GM18870 (cell line): ENCODE measurements around the gene OSBPL7.

Source experiments
- ATAC-seq: cut with Tn5 transposase; IDR thresholded peaks from one replicate; pipeline ENCODE4 v1.9.1; 2021; ENCODE audit warnings: moderate library complexity; ENCODE audit not compliant: unreplicated experiment

Gene OSBPL7

DNA sequence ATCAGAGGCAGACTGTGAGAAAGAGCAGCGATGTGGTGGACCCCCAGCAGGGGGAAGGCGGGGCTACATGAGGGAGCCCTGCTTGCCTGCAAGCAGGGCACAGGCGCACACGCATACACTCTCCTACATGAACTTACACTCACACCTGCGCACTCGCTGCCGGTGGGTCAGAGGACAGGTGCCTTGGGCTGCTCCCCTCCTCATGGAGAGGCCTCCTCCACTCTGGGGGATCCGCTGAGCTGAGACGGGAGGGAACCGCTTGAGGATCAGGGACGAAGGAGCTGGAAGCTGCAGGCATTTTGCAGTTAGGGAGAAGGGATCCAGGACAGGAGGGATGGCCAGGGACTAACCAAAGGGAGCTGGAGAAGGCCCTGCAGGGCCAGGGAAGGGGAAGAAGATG is 14.2 kb downstream of the OSBPL7 start:
- no peak for ATAC-seq

DNA sequence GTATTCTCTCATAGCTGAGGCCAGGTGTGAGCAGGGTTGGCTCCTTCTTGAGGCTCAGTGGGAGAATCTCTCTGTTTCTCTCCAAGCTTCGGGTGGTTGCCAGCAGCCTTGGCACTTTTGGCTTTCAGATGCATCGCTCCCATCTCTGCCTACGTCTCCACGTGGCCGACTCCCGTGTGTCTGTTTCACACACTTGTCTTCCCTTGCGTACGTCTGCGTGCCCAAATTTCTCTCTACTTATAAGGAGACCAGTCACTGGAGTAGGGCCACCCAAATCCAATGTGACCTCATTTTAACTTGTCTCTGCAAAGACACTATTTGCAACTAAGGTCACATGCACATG is 14.7 kb downstream of the OSBPL7 start:
- no peak for ATAC-seq

DNA sequence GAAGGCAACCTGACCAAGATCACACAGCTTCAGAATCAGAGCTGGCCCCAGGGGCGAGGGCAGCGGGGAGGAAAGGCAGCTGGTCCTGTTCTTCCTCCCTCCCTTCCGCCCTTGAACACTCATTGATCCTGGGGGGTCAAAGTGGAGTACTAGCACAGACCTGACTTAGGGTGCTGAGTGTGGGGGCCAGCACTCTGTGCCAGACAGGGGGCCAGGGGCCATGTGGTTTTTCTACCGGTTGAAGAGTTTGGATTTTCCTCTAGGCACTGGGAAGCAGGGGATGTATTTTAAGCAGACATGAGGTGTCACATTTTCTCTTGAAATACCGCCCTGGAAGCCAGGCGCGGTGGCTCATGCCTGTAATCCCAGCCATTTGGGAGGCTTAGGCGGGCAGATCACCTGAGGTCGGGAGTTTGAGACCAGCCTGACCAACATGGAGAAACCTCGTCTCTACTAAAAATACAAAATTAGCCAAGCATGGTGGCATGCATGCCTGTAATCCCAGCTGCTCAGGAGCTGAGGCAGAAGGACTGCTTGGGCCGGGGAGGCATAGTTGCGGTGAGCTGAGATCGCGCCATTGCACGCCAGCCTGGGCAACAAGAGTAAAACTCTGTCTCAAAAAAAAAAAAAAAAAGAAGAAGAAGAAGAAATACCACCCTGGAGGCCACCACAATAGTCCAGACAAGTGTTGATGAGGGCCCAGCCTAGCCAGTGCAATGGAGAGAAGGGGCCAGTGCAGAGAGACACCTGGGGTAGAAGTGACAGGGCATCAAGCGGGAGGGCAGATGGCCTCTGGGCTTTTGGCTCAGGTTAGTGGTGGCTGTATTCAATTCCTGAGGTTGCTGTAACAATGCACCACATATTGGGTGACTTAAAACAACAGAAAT is 15.3 kb downstream of the OSBPL7 start:
- ATAC-seq, result no peak

DNA sequence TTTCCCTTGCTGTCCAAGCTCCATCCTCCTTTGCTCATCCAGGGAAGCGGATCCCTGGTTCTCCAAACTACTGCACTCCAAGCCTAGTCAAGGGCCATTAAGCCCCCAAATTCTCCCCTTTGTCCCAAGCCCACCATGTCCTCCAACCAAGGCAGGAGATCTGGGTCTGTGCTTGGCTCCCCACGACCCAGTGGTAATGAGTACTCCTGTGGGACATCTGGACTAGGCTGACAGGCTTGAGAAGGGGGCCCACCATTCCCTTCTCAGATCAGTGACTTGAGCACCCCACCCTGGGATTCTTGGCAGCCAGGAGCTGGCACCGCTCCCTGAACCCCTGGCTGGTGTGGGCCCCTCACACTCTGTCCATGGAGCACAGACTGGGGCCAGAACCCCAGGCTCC is 17.1 kb downstream of the OSBPL7 start:
- no peak for ATAC-seq

DNA sequence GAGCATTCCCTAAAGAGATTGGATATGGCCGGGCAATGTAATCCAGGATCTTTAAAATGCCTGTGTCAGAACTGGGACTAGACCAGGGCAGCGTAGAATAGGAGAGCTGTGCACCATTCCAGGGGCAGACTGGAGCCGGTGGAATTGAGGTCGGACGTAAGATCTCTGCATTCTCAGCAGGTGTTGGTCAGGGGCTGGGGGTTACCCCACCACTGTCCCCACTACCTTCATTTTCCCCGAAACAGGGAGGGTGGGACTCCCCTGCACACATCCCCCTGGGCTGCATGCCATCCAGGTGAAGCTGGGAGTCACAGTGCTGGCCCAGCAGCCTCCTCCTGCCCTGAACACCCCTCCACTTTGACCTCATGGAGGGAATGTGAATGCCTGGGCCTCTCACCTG is 17.8 kb downstream of the OSBPL7 start:
- no peak for ATAC-seq

DNA sequence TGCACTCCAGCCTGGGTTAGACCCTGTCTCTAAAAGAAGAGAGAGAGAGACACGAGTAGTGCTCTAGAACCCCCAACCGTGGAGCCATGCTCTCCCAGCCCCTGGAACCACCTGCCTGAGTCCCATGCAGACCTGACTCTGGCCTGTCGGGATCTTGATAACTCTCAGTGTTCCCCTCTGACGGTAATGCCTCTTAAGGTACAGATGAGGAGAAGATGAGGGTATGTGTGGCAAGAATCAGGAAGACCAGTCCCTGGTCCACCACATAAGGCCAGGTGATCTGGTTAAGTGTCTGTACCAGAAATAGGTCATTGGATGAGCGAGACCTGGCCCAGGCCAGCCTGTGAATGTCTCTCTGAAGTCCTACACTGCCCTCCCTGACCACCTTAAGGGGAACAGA is 18.4 kb downstream of the OSBPL7 start:
- no peak for ATAC-seq

DNA sequence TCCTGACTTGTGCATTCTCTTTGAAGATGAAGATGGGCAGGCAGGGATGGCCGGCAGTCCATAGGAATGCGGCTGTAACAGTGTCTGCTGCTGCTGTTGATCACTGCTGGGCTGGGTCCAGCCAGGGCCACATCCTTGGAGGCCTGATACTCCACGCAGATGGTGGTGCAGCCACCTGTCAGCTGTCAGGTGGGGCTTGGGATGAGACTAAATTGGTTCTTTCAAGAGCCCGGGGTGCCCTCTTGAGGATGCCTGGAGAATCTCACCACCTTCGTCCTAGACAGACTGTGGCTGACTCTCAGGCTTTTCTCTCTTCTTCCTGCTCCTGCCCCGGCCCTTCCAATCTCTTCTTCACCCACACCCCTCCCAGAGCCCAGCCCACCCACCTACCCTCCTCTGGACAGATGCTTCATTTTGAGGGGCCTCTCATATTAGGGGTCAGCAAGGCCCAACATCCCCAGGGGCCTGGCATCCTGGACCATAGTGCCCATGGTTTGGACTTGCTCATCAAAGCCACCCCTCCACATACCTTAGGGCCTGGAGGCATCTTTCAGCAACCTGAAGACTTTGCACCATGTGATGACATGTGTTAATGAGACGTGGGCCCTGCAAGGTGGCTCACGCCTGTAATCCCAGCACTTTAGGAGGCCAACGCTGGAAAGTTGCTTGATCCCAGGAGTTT is 19.1 kb downstream of the OSBPL7 start:
- no peak for ATAC-seq

DNA sequence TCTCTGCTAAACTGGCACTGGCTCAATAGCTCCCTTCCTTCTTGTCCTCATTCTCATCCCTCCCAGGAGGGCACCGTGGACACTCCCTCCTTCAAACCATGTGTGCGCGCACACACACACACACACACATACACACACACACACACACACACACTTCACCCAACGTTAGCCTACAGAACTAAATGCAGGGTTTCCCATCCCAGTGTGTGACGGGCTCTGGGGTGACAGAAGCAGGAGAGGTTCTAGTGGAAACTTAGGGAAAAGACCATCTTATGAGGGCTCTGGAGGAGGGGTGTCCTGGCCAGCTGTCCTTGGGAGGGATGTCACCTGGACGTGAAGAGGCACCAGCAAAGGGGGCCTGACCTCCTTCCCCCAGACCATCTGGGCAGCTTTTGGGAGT is 19.7 kb downstream of the OSBPL7 start:
- ATAC-seq, result no peak

DNA sequence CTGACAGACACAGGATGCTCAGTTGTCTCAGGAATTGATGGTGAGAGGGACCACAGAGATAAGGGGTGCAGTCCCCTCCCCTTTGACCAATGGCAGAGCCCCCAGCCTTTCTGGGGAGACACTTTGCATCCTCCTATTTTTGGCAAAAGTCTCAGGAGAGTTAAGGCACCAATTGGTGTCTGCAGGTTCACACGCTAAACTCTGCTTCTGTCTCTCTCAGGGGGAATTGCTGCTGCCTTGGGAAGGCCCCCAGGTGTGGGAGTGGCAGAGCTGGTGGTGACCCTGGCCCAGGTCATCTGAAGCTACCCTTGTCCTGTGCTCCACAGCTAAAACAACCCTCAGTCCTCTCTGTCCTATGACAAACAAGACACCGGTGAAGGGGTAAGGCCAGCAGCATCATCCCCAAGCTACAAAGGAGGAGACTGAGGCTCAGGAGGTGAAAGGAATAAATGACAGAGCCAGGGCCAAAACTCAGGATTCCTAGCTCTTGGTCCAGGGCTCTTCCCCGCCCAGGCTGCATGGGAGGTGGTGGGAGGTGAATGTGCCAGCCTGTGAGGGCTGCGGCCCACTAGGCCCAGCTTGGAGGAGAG is 20.3 kb downstream of the OSBPL7 start:
- ATAC-seq, result no peak

DNA sequence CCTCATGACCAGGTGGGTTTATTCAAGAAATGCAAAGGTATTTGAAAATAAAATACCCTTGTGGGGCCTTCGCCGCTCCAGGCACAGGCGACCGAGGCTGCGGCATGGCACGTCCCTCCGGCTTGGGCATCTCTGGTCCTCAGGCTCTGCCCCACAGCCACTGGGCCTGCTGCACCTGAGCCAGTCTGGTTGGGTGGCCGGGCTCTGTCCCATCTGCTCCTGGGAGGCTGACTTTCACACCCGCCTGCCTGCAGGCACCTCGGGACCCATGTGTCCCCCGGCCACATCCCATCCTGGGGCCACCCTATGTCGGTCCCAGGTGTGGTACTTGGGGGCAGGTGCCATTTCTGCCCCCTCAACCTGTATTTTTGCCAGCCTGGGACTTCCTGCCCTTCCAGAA is 20.9 kb downstream of the OSBPL7 start:
- ATAC-seq, result no peak

DNA sequence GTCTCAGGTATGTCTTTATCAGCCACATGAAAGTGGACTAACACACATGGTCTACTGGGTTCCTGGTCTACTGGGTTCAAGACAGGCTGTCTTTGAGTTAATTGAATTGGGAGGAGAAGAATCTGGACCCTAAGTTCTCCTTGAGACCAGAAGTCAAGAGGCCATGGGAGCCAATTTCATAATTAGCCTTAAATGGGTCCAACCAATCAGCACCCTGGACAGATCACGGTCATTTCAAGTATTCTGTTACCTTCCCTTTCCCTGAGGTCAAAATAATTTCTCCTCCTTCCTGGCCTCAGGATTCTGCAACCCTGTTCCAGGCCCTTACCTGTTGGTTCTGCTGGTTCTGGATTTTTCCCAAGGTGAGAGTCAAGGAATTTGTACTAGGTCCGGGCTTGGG is 23.8 kb downstream of the OSBPL7 start:
- no peak for ATAC-seq

DNA sequence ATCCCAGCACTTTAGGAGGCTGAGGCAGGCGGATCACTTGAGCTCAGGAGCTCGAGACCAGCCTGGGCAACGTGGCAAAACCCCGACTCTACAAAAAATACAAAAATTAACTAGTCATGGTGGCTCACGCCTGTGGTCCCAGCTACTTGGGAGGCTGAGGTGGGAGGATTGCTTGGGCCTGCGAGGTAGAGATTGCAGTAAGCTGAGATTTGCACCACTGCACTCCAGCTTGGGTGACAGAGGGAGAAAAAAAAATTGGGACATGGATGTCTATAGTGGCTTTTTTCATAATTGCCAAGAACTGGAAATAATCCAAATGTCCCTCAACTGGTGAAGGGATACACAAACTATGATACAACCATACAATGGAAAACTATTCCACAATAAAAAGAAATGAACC is 28.6 kb downstream of the OSBPL7 start:
- no peak for ATAC-seq

DNA sequence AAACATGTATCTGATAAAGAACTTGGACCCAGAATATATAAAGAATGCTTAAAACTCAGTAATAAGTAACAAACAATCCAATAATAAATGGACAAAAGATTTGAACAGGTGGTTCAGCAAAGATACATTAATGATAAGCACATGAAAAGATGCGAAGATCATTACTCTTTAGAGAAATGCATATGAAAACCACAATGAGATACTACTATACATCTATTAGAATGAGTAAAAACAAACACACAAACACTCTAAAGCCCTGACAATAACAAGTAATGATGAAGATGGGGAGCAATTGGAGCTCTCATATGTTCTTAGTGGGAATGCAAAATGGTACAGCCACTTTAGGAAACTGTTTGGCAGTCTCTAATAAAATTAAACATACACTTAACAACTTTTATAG is 29.1 kb downstream of the OSBPL7 start:
- no peak for ATAC-seq

DNA sequence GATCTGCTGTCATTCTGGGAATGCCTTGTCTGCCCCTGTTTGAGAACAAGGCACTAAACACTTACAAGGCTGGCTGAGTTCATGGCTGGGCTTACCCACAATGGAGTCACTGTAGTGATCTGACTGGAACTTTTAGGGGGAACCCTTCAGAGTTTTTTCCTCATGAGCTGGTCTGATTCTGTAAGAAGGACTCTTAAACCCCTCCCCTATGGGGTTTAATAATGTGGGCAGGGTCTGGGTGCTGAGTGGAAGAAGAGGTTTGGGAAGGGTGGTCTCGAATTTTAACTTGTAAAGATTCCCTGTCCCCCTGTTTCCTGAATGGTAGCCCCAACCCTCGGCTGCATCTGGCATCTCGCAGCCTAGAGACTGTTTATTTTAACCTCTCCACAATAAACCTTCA is 30.6 kb downstream of the OSBPL7 start:
- no peak for ATAC-seq

DNA sequence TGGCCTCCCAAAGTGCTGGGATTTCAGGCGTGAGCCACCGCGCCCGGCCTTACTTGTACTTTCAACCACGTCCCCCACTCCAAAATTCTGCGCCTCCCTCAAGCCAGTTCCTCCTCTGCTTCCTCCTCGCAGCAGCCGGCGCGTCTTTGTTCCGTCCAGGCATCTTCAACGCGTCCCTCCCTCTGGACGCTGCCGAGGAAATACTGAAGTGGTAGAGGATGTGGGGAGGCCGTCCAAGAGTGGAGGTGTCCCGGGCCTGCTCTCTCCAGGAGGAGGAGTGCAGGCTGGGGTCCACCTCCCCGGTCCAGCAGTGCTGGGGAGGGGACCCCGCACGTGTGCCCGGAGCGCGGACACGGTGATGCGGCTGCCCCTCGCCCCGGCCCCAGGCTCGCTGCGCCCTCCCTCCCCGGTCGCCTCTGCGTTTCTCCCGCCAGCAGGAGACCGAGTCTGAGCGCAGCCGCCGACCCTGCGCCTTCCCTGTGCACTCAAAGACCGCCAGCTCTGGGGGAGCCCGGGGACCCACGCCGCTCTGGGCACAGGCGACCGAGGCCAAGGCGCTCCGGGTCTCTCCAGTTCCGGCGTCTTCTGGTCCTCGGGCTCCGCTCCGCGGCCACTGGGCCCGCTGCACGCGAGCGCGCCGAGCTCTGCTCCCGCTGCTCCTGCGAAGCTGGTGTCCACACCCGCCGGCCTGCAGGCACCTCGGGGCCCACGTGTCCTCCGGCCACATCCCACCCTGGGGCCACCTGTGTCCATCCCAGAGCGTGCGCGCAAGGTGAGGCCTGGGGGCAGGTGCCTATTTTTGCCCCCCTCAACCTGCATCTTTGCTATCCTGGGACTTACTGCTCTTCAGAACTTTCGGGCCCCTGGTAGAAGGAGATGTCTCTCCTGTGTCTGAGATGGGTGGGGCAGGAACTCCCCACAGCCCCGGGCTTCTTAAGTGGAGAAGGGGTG is 31.7 kb downstream of the OSBPL7 start:
- ATAC-seq, result no peak

DNA sequence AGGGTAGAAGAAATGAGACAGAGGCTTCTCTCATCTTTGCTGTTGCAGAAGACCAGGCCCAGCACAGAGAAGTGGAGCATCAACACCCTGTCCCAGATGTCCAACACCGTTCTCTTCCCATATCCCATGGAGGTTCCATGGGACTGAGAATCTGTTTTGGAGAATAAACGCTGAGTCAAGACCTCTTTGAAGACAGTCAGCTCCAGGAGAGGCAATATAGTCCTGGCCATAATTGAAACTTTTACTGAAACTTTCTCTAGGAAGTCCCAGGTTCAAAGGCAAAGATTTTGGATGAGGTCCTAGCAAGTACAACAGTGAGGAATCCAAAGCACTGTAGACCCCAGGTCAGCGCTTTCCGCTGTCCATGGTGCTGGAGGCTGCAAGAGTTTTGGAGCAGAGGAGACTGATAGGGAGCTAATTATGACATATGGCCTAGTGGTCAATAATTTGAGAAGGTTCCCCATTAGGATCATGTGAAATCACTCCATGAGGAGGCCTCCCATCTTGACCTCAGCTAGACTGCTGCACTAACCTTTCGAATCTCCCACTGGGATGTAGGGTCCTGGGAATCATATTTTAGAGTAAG is 36.0 kb downstream of the OSBPL7 start:
- no peak for ATAC-seq

DNA sequence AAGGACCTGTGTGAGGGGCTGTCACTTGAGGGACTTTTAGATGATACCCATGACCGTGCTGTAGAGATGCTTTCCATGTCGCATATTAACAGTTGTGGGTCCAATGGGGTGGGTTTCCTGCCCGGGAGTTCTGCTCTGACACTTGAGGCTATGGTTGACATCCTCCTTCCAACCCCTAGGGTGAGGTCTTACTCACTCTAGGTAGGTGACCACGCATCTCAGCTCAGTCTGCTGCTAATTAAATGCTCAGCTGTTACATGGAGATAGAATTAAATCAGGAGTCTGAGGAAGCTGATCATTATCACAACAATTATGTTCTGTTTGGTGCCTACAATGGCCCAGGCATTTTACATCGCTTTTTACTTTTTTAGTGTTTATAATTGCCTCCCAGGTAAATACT is 40.2 kb downstream of the OSBPL7 start:
- ATAC-seq, result no peak

DNA sequence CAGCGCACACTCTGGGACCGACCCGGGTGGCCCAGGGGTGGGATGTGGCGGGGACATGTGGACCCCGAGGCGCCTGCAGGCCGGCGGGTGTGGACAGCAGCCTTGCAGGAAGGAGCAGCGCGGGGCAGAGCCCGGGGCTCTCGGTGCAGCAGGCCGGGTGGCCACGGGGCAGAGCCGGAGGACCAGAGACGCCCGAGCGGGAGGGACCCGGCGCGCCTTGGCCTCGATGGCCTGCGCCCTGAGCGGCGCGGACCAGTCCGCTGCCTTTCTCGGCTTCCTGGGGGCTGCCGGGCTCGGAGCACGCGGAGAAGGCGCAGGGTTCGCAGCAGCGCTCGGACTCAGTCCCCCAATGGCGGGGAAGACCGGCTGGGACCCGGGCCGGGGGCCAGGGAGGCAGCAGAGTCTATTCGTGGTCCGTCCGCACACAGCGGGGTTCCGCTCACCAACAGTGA is 43.4 kb downstream of the OSBPL7 start:
- no peak for ATAC-seq

DNA sequence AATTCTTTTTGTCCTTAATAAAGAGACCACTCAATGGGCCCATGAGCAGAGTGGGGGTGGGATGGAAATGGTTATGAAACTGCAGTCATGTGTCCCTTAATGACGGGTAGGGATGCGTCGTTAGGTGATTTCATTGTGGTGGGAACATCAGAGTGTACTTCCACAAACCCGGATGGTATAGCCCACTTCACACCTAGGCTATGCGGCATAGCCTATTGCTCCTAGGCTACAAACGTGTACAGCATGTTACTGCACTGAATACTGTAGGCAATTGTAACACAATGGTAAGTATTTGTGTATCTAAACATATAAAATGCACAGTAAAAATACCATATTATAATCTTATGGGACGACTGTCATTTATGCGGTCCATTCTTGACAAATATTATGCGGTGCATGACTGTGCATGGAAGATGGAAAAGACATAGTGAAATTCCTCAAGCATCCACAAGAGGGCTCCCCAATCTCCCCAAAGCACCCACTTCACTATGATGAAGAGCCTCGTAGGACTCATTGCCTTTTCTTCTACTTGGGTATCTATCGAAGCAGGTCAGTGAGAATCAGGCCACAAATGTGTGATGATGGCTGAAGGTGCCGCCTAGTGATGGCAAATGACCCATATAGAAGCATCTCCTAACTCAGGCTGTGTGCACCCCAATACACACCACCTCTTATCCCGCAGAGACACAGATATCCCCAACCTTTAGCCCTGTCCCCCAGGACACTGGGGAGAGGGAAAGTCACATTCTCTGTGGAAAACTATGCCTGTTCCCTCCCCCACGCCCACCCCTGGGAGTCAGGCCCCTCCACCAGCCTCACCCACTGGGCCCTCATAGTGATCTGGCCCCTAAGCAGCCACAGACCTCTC is 45.0 kb downstream of the OSBPL7 start:
- ATAC-seq, result no peak
